Daoy (cell line): ENCODE results near the gene SYPL2. TPM values are rescaled to one million over a fixed set of nuclear protein-coding genes. Genes with fewer than 3 reads are reported as not detected.
"Not testable (repeated sequence)": the region's sequence is repeated elsewhere in the genome, so short reads cannot be mapped to it uniquely, and the experiment has no call there.

Source experiments
- DNase-seq: peaks from one replicate; pipeline ENCODE4 v3.0.0-alpha.2; 2015; ENCODE audit warnings: low read depth
- total RNA-seq: library from RNA; depleted of rRNA; stranded (reverse); fragments of >200 nt; shearing (Covaris generic); gene quantifications from 2 replicates; pipeline ENCODE4 v1.2.3, GENCODE V29; 2014

Gene SYPL2
- total RNA-seq, 1 experiment from 2014 or later, result 4.3 TPM

- DNase-seq, result no peak
These were observed 3.9 kb downstream of the SYPL2 start for GRCh38 chr1:109470245-109470644.

GRCh38 chr1:109472779-109473178 lies 6.4 kb downstream of the SYPL2 start:
- no peak for DNase-seq

- not testable (repeated sequence) for DNase-seq
These were observed 7.1 kb downstream of the SYPL2 start for GRCh38 chr1:109473284-109474057.

- no peak for DNase-seq
These were observed 8.4 kb downstream of the SYPL2 start for GRCh38 chr1:109474697-109475096.

GRCh38 chr1:109475261-109475660 lies 8.9 kb downstream of the SYPL2 start:
- no peak for DNase-seq

GRCh38 chr1:109476825-109477224 lies 10.5 kb downstream of the SYPL2 start:
- DNase-seq, result peak; percentile 57

- DNase-seq, result no peak
These were observed 11.5 kb downstream of the SYPL2 start for GRCh38 chr1:109477821-109478220.

- DNase-seq, result no peak
These were observed 12.5 kb downstream of the SYPL2 start for GRCh38 chr1:109478806-109479205.

GRCh38 chr1:109479311-109479710 lies 13.0 kb downstream of the SYPL2 start:
- no peak for DNase-seq

- no peak for DNase-seq
These were observed 13.6 kb downstream of the SYPL2 start for GRCh38 chr1:109479901-109480300.

GRCh38 chr1:109481646-109482045 lies 15.3 kb downstream of the SYPL2 start:
- DNase-seq, result no peak

- no peak for DNase-seq
These were observed 15.9 kb downstream of the SYPL2 start for GRCh38 chr1:109482242-109482641.

GRCh38 chr1:109482791-109483671 lies 16.7 kb downstream of the SYPL2 start:
- peak; percentile 36 for DNase-seq

GRCh38 chr1:109483672-109484518 lies 17.5 kb downstream of the SYPL2 start, which contains the start of gene ATXN7L2:
ATXN7L2 (plus strand) TSS chr1:109483905; CDS start chr1:109483954, 49 bp downstream.
- peak; percentile 99 for DNase-seq

- DNase-seq, result no peak
These were observed 18.2 kb downstream of the SYPL2 start for GRCh38 chr1:109484519-109484975.

- peak; percentile 64 for DNase-seq
These were observed 18.7 kb downstream of the SYPL2 start for GRCh38 chr1:109485001-109485400.

GRCh38 chr1:109487261-109487660 lies 20.9 kb downstream of the SYPL2 start:
- no peak for DNase-seq

- no peak for DNase-seq
These were observed 21.9 kb downstream of the SYPL2 start for GRCh38 chr1:109488201-109488600.

- no peak for DNase-seq
These were observed 22.4 kb downstream of the SYPL2 start for GRCh38 chr1:109488696-109489095.

- DNase-seq, result peak; percentile 69
These were observed 23.9 kb downstream of the SYPL2 start for GRCh38 chr1:109490029-109490933.

- DNase-seq, result no peak
These were observed 24.6 kb downstream of the SYPL2 start for GRCh38 chr1:109490934-109491302.
